K562 (cell line): Measurements from ENCODE around the gene SMCO3. TPM values are rescaled to one million over a fixed set of nuclear protein-coding genes. Genes with fewer than 3 reads are reported as not detected.

Experiments
- ARNT ChIP-seq, 2 experiments: fragments of 450-650 bp; IDR thresholded peaks; 2 replicates each; pipeline ENCODE4 v1.6.1; 2016; ENCODE audit warnings: mild to moderate bottlenecking in 1 of 2
- EP400 ChIP-seq: fragments of 450-650 bp; IDR thresholded peaks from 2 replicates; pipeline ENCODE4 v1.6.1; 2017; ENCODE audit warnings: antibody characterized with exemption, mild to moderate bottlenecking, moderate library complexity
- POLR2H ChIP-seq: IDR thresholded peaks from 2 replicates; pipeline ENCODE4 v1.6.1; 2016; ENCODE audit warnings: missing genetic modification characterization, low read depth, mild to moderate bottlenecking, control low read depth, missing compliant biosample characterization, moderate library complexity
- POU5F1 ChIP-seq: fragments of 150-350 bp; IDR thresholded peaks from 2 replicates; pipeline ENCODE4 v1.6.1; 2014; ENCODE audit warnings: borderline replicate concordance, low read length, low read depth, mild to moderate bottlenecking; ENCODE audit not compliant: partially characterized antibody
- RAD21 ChIP-seq, 2 experiments: fragments of 250-450 bp in 1 of 2; fragments of 450-650 bp in 1 of 2; sonication (Bioruptor Pico) in 1 of 2; formaldehyde crosslinking in 1 of 2; IDR thresholded peaks in 1 of 2; conservative IDR thresholded peaks in 1 of 2; 2 replicates each; pipeline versions ENCODE4 v1.4.0 to v1.8.0; 2020 to 2022; ENCODE audit warnings: mild to moderate bottlenecking in 2 of 2, moderate library complexity in 1 of 2
- RHOXF2B ChIP-seq: fragments of 250-450 bp; sonication (Bioruptor Pico); conservative IDR thresholded peaks from 2 replicates; pipeline ENCODE4 v1.5.1; 2021
- SIN3A ChIP-seq, 2 experiments: fragments of 150-350 bp in 1 of 2; IDR thresholded peaks; 2 replicates each; pipeline ENCODE4 v1.6.1; 2011 to 2016; ENCODE audit warnings: borderline replicate concordance in 2 of 2, low read depth in 2 of 2, low read length in 2 of 2, mild to moderate bottlenecking in 2 of 2, moderate library complexity in 2 of 2; ENCODE audit not compliant: control insufficient read depth in 1 of 2
- SMARCA4 ChIP-seq: fragments of 450-650 bp; IDR thresholded peaks from 2 replicates; pipeline ENCODE4 v1.6.1; 2016
- ZBTB1 ChIP-seq: sonication (generic); formaldehyde crosslinking; IDR thresholded peaks from 2 replicates; pipeline ENCODE4 v1.8.1; 2023; ENCODE audit warnings: missing genetic modification reagents, low read depth, mild to moderate bottlenecking, borderline replicate concordance
- ZC3H4 ChIP-seq: sonication (generic); formaldehyde crosslinking; IDR thresholded peaks from 2 replicates; pipeline ENCODE4 v1.9.0; 2021; ENCODE audit warnings: missing genetic modification reagents, borderline replicate concordance
- ZEB2 ChIP-seq: fragments of 450-650 bp; IDR thresholded peaks from 2 replicates; pipeline ENCODE4 v1.6.1; 2016
- ZNF134 ChIP-seq: fragments of 250-450 bp; sonication (Bioruptor Pico); conservative IDR thresholded peaks from 2 replicates; pipeline ENCODE4 v1.4.0; 2020
- ZNF77 ChIP-seq: fragments of 250-450 bp; sonication (Bioruptor Pico); IDR thresholded peaks from 2 replicates; pipeline ENCODE4 v1.5.0; 2020
- polyA plus RNA-seq, 8 experiments: library from polyadenylated mRNA; depleted of rRNA in 4 of 8; stranded (reverse) in 5 of 8; unstranded in 3 of 8; fragments of >200 nt; fragmentation: Nextera tagmentation in 2 of 8; fragmentation: Illumina TruSeq in 1 of 8; extraction: Ambion mirVana in 2 of 8; extraction: Trizol in 1 of 8; gene quantifications; 2 replicates each; pipeline versions ENCODE4 v1.2.1 to v1.2.3, GENCODE V29; 2011 to 2014; ENCODE audit warnings: inconsistent platforms in 1 of 8, missing spikeins in 1 of 8
- total RNA-seq, 7 experiments: library from RNA; depleted of rRNA in 6 of 7; stranded (reverse); fragments of >200 nt in 6 of 7; fragmentation: Illumina TruSeq in 2 of 7; extraction: Trizol in 2 of 7; gene quantifications; 2 replicates each; pipeline versions ENCODE4 v1.2.1 to v1.2.3, GENCODE V29; 2011 to 2021; ENCODE audit warnings: low replicate concordance in 1 of 7
- TF ChIP-seq, protein P1 (sequence below): fragments of 250-450 bp; sonication (Bioruptor Pico); IDR thresholded peaks from 2 replicates; pipeline ENCODE4 v1.4.0; 2020
- TF ChIP-seq, protein P2 (sequence below): fragments of 450-650 bp; IDR thresholded peaks from 2 replicates; pipeline ENCODE4 v1.6.1; 2016; ENCODE audit warnings: mild to moderate bottlenecking
- TF ChIP-seq, protein P3 (sequence below): sonication (generic); IDR thresholded peaks from 2 replicates; pipeline ENCODE4 v1.6.1; 2016
- TF ChIP-seq, protein P4 (sequence below): sonication (generic); formaldehyde crosslinking; IDR thresholded peaks from 2 replicates; pipeline ENCODE4 v1.8.0; 2022; ENCODE audit warnings: mild to moderate bottlenecking, missing genetic modification reagents

The SMCO3 gene
- total and polyA plus RNA-seq, 9 of the 15 experiments (the other 6 are each of a cell fraction or from before 2014, with no cell fraction given), result 0.10 to 0.14 TPM; not detected in 7

DNA sequence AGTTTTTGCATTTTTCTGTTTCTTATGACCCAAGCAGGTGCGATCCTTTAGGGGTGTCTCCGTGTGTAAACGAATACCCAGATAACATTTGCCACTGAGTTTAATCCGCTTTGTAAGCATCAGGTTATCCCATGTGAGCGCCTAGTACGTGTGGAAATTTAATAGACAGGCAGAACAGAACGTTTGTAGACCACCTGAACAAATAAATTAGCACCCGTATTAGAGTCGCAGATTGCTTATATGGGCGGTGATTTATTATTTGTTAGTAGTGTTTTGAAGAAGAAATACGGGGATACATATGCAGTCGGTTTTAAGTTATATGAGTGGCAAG is 10.2 kb downstream of the SMCO3 start (continued):
- TF ChIP-seq, protein P1, sequence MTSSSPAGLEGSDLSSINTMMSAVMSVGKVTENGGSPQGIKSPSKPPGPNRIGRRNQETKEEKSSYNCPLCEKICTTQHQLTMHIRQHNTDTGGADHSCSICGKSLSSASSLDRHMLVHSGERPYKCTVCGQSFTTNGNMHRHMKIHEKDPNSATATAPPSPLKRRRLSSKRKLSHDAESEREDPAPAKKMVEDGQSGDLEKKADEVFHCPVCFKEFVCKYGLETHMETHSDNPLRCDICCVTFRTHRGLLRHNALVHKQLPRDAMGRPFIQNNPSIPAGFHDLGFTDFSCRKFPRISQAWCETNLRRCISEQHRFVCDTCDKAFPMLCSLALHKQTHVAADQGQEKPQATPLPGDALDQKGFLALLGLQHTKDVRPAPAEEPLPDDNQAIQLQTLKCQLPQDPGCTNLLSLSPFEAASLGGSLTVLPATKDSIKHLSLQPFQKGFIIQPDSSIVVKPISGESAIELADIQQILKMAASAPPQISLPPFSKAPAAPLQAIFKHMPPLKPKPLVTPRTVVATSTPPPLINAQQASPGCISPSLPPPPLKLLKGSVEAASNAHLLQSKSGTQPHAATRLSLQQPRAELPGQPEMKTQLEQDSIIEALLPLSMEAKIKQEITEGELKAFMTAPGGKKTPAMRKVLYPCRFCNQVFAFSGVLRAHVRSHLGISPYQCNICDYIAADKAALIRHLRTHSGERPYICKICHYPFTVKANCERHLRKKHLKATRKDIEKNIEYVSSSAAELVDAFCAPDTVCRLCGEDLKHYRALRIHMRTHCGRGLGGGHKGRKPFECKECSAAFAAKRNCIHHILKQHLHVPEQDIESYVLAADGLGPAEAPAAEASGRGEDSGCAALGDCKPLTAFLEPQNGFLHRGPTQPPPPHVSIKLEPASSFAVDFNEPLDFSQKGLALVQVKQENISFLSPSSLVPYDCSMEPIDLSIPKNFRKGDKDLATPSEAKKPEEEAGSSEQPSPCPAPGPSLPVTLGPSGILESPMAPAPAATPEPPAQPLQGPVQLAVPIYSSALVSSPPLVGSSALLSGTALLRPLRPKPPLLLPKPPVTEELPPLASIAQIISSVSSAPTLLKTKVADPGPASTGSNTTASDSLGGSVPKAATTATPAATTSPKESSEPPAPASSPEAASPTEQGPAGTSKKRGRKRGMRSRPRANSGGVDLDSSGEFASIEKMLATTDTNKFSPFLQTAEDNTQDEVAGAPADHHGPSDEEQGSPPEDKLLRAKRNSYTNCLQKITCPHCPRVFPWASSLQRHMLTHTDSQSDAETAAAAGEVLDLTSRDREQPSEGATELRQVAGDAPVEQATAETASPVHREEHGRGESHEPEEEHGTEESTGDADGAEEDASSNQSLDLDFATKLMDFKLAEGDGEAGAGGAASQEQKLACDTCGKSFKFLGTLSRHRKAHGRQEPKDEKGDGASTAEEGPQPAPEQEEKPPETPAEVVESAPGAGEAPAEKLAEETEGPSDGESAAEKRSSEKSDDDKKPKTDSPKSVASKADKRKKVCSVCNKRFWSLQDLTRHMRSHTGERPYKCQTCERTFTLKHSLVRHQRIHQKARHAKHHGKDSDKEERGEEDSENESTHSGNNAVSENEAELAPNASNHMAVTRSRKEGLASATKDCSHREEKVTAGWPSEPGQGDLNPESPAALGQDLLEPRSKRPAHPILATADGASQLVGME (CRISPR knock-in tag), result no peak
- no peak for TF ChIP-seq ZNF134
- TF ChIP-seq ARNT (IDR thresholded peaks at IDR 0.05), result no peak
- TF ChIP-seq SMARCA4, result 0 out of 2 replicates have a peak, but pooled peaks have one; percentile 18
- 0 out of 2 replicates have a peak, but pooled peaks have one; percentile 51 for TF ChIP-seq POLR2H (tag)
- TF ChIP-seq POU5F1, result no peak
- TF ChIP-seq, protein P2, sequence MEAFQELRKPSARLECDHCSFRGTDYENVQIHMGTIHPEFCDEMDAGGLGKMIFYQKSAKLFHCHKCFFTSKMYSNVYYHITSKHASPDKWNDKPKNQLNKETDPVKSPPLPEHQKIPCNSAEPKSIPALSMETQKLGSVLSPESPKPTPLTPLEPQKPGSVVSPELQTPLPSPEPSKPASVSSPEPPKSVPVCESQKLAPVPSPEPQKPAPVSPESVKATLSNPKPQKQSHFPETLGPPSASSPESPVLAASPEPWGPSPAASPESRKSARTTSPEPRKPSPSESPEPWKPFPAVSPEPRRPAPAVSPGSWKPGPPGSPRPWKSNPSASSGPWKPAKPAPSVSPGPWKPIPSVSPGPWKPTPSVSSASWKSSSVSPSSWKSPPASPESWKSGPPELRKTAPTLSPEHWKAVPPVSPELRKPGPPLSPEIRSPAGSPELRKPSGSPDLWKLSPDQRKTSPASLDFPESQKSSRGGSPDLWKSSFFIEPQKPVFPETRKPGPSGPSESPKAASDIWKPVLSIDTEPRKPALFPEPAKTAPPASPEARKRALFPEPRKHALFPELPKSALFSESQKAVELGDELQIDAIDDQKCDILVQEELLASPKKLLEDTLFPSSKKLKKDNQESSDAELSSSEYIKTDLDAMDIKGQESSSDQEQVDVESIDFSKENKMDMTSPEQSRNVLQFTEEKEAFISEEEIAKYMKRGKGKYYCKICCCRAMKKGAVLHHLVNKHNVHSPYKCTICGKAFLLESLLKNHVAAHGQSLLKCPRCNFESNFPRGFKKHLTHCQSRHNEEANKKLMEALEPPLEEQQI, result no peak
- TF ChIP-seq, protein P3, sequence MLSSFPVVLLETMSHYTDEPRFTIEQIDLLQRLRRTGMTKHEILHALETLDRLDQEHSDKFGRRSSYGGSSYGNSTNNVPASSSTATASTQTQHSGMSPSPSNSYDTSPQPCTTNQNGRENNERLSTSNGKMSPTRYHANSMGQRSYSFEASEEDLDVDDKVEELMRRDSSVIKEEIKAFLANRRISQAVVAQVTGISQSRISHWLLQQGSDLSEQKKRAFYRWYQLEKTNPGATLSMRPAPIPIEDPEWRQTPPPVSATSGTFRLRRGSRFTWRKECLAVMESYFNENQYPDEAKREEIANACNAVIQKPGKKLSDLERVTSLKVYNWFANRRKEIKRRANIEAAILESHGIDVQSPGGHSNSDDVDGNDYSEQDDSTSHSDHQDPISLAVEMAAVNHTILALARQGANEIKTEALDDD, result peak; percentile 12; the same call in 1 of the 2 replicates
- no peak for TF ChIP-seq RAD21 (CRISPR knock-in tag; conservative IDR thresholded peaks at IDR 0.05 in 1 of 2, IDR thresholded peaks at IDR 0.05 in 1 of 2)
- TF ChIP-seq ZNF77 (CRISPR knock-in tag), result no peak
- TF ChIP-seq EP400, result no peak
- TF ChIP-seq SIN3A (IDR thresholded peaks at IDR 0.05; ENCODE audit: borderline replicate concordance in 2 of 2, control insufficient read depth in 1 of 2, low read depth in 2 of 2, low read length in 2 of 2), result no peak
- no peak for TF ChIP-seq ZBTB1 (CRISPR knock-in tag)
- TF ChIP-seq, protein P4, sequence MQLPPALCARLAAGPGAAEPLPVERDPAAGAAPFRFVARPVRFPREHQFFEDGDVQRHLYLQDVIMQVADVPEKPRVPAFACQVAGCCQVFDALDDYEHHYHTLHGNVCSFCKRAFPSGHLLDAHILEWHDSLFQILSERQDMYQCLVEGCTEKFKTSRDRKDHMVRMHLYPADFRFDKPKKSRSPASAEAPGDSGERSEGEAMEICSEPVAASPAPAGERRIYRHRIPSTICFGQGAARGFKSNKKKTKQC, result no peak
- TF ChIP-seq RHOXF2B, result no peak
- no peak for TF ChIP-seq ZEB2
- no peak for TF ChIP-seq ZC3H4 (CRISPR knock-in tag)
